GM12892 (cell line): ENCODE data around the gene RBM27.

ENCODE experiments used
- POLR2A ChIP-seq: IDR thresholded peaks from 2 replicates; pipeline ENCODE4 v1.6.1; 2011; ENCODE audit warnings: low read depth, low read length, control low read depth
- POLR2AphosphoS5 ChIP-seq: IDR thresholded peaks from 2 replicates; pipeline ENCODE4 v1.6.1; 2011; ENCODE audit warnings: low read depth, low read length, control low read depth

GRCh38 chr5:146176805-146177204 lies 26.6 kb upstream of the RBM27 start:
- TF ChIP-seq POLR2A: no peak
- TF ChIP-seq POLR2AphosphoS5: no peak
